PC-3 (cell line): ENCODE results near the gene TM4SF18. TPM values are rescaled to one million over a fixed set of nuclear protein-coding genes. Genes with fewer than 3 reads are reported as not detected.
A peak's percentile ranks its signal among the peaks of the same experiment; 100 is the strongest.
"Not testable (repeated sequence)": the region's sequence is repeated elsewhere in the genome, so short reads cannot be mapped to it uniquely, and the experiment has no call there.

Experiments used
- ATAC-seq: fragments of 200-7000 bp; cut with Tn5 transposase; 2 replicates; pipeline ENCODE4 v1.9.1; 2020; ENCODE audit warnings: mild to moderate bottlenecking, moderate library complexity
- BruUV-seq: library from RNA; stranded (reverse); fragments of 400-500 nt; replicated peaks from 2 replicates; lab custom pipeline; 2021; lab: Mats Ljungman, UMichigan
- CTCF ChIA-PET: fragments of 300-600 bp; sonication (Branson Sonifier 250); formaldehyde crosslinking; loops from one replicate; lab custom pipeline; 2022; ENCODE audit warnings: antibody characterized with exemption; lab: Charles Lee
- POLR2A ChIA-PET: fragments of 300-600 bp; sonication (Branson Sonifier 250); formaldehyde crosslinking; loops from one replicate; lab custom pipeline; 2022; ENCODE audit warnings: antibody characterized with exemption; ENCODE audit not compliant: unreplicated experiment; lab: Charles Lee
- DNase-seq: peaks from one replicate; pipeline ENCODE4 v3.0.0-alpha.2; 2015
- H2AFZ ChIP-seq: fragments of 300-600 bp; sonication (generic); 2 replicates; pipeline ENCODE4 v1.6.0; 2016; ENCODE audit warnings: antibody characterized with exemption, low read length
- H3F3A ChIP-seq: fragments of 300-600 bp; sonication (generic); one replicate; pipeline ENCODE4 v1.6.0; 2017; ENCODE audit warnings: antibody characterized with exemption, low read length, control low read depth, mild to moderate bottlenecking; ENCODE audit not compliant: unreplicated experiment
- H3K27ac ChIP-seq: fragments of 300-600 bp; sonication (generic); 2 replicates; pipeline ENCODE4 v1.5.1; 2016; ENCODE audit warnings: mild to moderate bottlenecking, low read length
- H3K27me3 ChIP-seq: fragments of 300-600 bp; sonication (generic); 2 replicates; pipeline ENCODE4 v1.6.1; 2016; ENCODE audit warnings: low read length, mixed read lengths
- H3K36me3 ChIP-seq: fragments of 300-600 bp; sonication (generic); 2 replicates; pipeline ENCODE4 v1.6.1; 2016; ENCODE audit warnings: low read depth, mixed run types, low read length, mixed read lengths
- H3K4me1 ChIP-seq: fragments of 300-600 bp; sonication (generic); 2 replicates; pipeline ENCODE4 v1.5.1; 2016; ENCODE audit warnings: low read length; ENCODE audit not compliant: insufficient read depth
- H3K4me2 ChIP-seq: fragments of 300-600 bp; sonication (generic); 2 replicates; pipeline ENCODE4 v1.6.0; 2016; ENCODE audit warnings: low read length
- H3K4me3 ChIP-seq: fragments of 300-600 bp; sonication (generic); 2 replicates; pipeline ENCODE4 v1.5.1; 2016; ENCODE audit warnings: mild to moderate bottlenecking, low read length, mixed read lengths
- H3K79me2 ChIP-seq: fragments of 300-600 bp; sonication (generic); 2 replicates; pipeline ENCODE4 v1.6.1; 2017; ENCODE audit warnings: low read length, mixed read lengths
- H3K9ac ChIP-seq: fragments of 300-600 bp; sonication (generic); 2 replicates; pipeline ENCODE4 v1.6.0; 2016; ENCODE audit warnings: mild to moderate bottlenecking, low read length
- H3K9me2 ChIP-seq: fragments of 300-600 bp; sonication (generic); replicated peaks from 2 replicates; pipeline ENCODE4 v1.6.1; 2016; ENCODE audit warnings: mixed run types, low read length, mixed read lengths
- H3K9me3 ChIP-seq: fragments of 300-600 bp; sonication (generic); 2 replicates; pipeline ENCODE4 v1.6.1; 2016; ENCODE audit warnings: low read length, mixed read lengths
- H4K20me1 ChIP-seq: fragments of 300-600 bp; sonication (generic); 2 replicates; pipeline ENCODE4 v1.6.1; 2016; ENCODE audit warnings: low read length, mixed read lengths
- EZH2 ChIP-seq: fragments of 300-600 bp; sonication (generic); IDR thresholded peaks from one replicate; pipeline ENCODE4 v1.6.1; 2017; ENCODE audit warnings: antibody characterized with exemption, mild to moderate bottlenecking, low read length; ENCODE audit not compliant: unreplicated experiment
- EZH2phosphoT487 ChIP-seq: fragments of 300-600 bp; sonication (generic); IDR thresholded peaks from 2 replicates; pipeline ENCODE4 v1.6.1; 2018; ENCODE audit warnings: mild to moderate bottlenecking, antibody characterized with exemption, low read length, borderline replicate concordance
- intact Hi-C: fragments of 100-400 bp; cut with micrococcal nuclease; formaldehyde crosslinking; loops from 2 replicates; pipeline ENCODE4 v1.9.0; 2023
- total RNA-seq: library from RNA; depleted of rRNA; stranded (reverse); fragments of >200 nt; gene quantifications from 2 replicates; pipeline ENCODE4 v1.2.3, GENCODE V29; 2014
- TF ChIP-seq, protein P1 (sequence below): fragments of 300-600 bp; sonication (generic); conservative IDR thresholded peaks from 2 replicates; pipeline ENCODE4 v1.5.1; 2017; ENCODE audit warnings: antibody characterized with exemption, low read depth, mild to moderate bottlenecking, low read length

TM4SF18 gene
- total RNA-seq, 1 experiment from 2014 or later: 0.40 TPM

DNA sequence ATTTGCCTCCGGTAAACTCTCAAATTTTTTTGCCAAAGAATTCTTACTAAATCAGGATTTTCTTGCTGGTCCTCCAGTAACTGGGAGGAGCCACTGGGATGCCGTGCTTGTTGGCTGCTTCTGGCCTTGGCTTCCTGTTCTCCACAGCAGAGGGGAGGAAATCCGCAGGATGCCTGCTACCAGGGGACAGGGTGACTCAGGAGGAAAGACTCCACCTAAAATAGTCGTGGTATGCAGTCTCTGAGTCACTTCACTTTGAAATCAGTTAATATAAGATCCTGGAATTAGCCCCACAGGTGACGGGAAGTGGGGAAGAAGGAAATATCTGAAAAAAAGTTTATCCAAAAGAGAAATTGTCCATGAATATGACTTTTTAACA lies 6.5 kb upstream of the TM4SF18 start:
- peaks cover 10% of the 10 kb centered on the region for H3F3A ChIP-seq
- H3K9me3 ChIP-seq: no peaks in the 10 kb centered on the region
- POLR2A ChIA-PET: interaction anchor here (0.5 to 1.2 kb wide), 5 partner anchors 27 to 59 kb away, joined by 3 to 5 read pairs (median 4); partner anchors contain the start of gene TM4SF1
- no peaks in the 10 kb centered on the region for H3K27me3 ChIP-seq
- intact Hi-C loops: loop anchor here (1.0 to 2.0 kb wide), 3 partner anchors 27 to 47 kb away; no protein-coding TSS in a partner anchor
- peak overlapping the region; percentile 96 for H3K27ac ChIP-seq
- H3K36me3 ChIP-seq: no peaks in the 10 kb centered on the region
- ATAC-seq (peak; percentile 90), DNase-seq (peak; percentile 99)
- peak overlapping the region; percentile 83 for H3K9ac ChIP-seq
- H3K79me2 ChIP-seq: no peaks in the 10 kb centered on the region
- no peak for TF ChIP-seq EZH2
- TF ChIP-seq, protein P1, sequence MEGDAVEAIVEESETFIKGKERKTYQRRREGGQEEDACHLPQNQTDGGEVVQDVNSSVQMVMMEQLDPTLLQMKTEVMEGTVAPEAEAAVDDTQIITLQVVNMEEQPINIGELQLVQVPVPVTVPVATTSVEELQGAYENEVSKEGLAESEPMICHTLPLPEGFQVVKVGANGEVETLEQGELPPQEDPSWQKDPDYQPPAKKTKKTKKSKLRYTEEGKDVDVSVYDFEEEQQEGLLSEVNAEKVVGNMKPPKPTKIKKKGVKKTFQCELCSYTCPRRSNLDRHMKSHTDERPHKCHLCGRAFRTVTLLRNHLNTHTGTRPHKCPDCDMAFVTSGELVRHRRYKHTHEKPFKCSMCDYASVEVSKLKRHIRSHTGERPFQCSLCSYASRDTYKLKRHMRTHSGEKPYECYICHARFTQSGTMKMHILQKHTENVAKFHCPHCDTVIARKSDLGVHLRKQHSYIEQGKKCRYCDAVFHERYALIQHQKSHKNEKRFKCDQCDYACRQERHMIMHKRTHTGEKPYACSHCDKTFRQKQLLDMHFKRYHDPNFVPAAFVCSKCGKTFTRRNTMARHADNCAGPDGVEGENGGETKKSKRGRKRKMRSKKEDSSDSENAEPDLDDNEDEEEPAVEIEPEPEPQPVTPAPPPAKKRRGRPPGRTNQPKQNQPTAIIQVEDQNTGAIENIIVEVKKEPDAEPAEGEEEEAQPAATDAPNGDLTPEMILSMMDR: no peak
- no peak for TF ChIP-seq EZH2phosphoT487
- no peaks in the 10 kb centered on the region for H4K20me1 ChIP-seq
- H3K4me1 ChIP-seq: peaks cover 50% of the 10 kb centered on the region
- no peaks in the 10 kb centered on the region for H3K9me2 ChIP-seq
- peak overlapping the region; percentile 55 for H3K4me3 ChIP-seq
- H3K4me2 ChIP-seq: peak overlapping the region; percentile 85
- CTCF ChIA-PET: interaction anchor here (0.7 kb wide), 2 partner anchors 39 to 63 kb away, joined by 3 read pairs; no protein-coding TSS in a partner anchor
- no peak overlapping the region for H2AFZ ChIP-seq
- no TSS peak for BruUV-seq

DNA sequence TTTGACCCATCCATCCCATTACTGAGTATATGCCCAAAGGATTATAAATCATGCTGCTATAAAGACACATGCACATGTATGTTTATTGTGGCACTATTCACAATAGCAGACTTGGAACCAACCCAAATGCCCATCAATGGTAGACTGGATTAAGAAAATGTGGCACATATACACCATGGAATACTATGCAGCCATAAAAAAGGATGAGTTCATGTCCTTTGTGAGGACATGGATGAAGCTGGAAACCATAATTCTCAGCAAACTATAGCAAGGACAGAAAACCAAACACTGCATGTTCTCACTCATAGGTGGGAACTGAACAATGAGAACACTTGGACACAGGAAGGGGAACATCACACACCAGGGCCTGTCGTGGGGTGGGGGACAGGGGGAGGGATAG lies 4.0 kb upstream of the TM4SF18 start:
- peaks cover 55% of the 10 kb centered on the region for H3K4me1 ChIP-seq
- intact Hi-C loops, CTCF ChIA-PET, H2AFZ ChIP-seq, H3K27me3 ChIP-seq, H3K79me2 ChIP-seq, BruUV-seq, ATAC-seq, H3K9me2 ChIP-seq, H3K4me3 ChIP-seq, H3K27ac ChIP-seq, H3F3A ChIP-seq, POLR2A ChIA-PET, H3K9me3 ChIP-seq, H3K9ac ChIP-seq, H4K20me1 ChIP-seq, DNase-seq, H3K4me2 ChIP-seq, H3K36me3 ChIP-seq: not testable (repeated sequence)

DNA sequence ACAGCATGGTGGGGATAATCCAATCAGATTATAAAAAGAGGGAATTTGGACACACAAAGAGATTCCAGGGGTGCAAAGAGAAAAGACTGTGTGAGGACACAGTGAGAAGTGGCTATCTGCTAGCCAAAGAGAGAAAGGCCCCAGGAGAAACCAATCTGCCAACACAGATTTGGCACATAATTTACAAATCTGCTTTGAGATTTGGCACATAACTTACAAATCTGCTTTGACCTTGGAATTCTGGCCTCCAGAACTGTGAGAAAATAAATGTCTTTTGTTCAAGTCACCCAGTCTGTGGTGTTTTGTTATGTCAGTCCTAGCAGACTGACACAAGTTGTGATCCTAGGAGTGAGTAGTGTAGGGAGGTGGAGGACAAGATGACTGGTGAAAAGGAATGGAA lies 3.5 kb upstream of the TM4SF18 start:
- Histone ChIP-seq H3K4me1 (peaks cover 52% of the 10 kb centered on the region), H3F3A (peaks cover 10% of the 10 kb centered on the region), H2AFZ (no peak overlapping the region), H4K20me1 (no peaks in the 10 kb centered on the region), H3K79me2 (no peaks in the 10 kb centered on the region), H3K4me3 (no peak overlapping the region), H3K9me2 (no peaks in the 10 kb centered on the region), H3K36me3 (no peaks in the 10 kb centered on the region), H3K9ac (no peak overlapping the region), H3K27ac (no peak overlapping the region), H3K4me2 (no peak overlapping the region), H3K27me3 (no peaks in the 10 kb centered on the region), H3K9me3 (no peaks in the 10 kb centered on the region)
- no TSS peak for BruUV-seq
- TF ChIP-seq, protein P1: no peak
- TF ChIP-seq EZH2 (no peak), EZH2phosphoT487 (no peak)
- ChIA-PET CTCF (no interaction called here), POLR2A (no interaction called here)
- DNase-seq (no peak), ATAC-seq (no peak)
- intact Hi-C loops: no loop called here
